Astrocyte (in vitro differentiated cells and primary cell): ENCODE measurements around the gene ZC3H12A. TPM values are rescaled to one million over a fixed set of nuclear protein-coding genes. Genes with fewer than 3 reads are reported as not detected.

Experiments
- DNase-seq: peaks from one replicate; pipeline ENCODE4 v3.0.0-alpha.2; 2010; ENCODE audit warnings: low read depth
- FAIRE-seq: peaks from 2 replicates; lab custom pipeline; 2011; peaks lifted over from hg19 to GRCh38; lab: Jason Lieb, UNC
- H2AFZ ChIP-seq: 2 replicates; pipeline ENCODE4 v1.6.0; 2012; ENCODE audit warnings: low read depth, low read length, inconsistent platforms
- H3K27ac ChIP-seq: 2 replicates; pipeline ENCODE4 v1.5.1; 2011; ENCODE audit warnings: low read depth, low read length, inconsistent platforms
- H3K27me3 ChIP-seq: 2 replicates; pipeline ENCODE4 v1.6.0; 2011; ENCODE audit warnings: low read length, inconsistent platforms; ENCODE audit not compliant: insufficient read depth
- H3K36me3 ChIP-seq: 2 replicates; pipeline ENCODE4 v1.5.1; 2011; ENCODE audit warnings: low read length, inconsistent platforms; ENCODE audit not compliant: insufficient read depth
- H3K4me1 ChIP-seq: 2 replicates; pipeline ENCODE4 v1.5.1; 2011; ENCODE audit warnings: low read length, inconsistent platforms; ENCODE audit not compliant: insufficient read depth
- H3K4me2 ChIP-seq: 2 replicates; pipeline ENCODE4 v1.6.0; 2012; ENCODE audit warnings: low read length, inconsistent platforms
- H3K4me3 ChIP-seq: 2 replicates; pipeline ENCODE4 v1.5.1; 2011; ENCODE audit warnings: low read depth, mild to moderate bottlenecking, low read length, inconsistent platforms; ENCODE audit not compliant: insufficient read depth
- H3K79me2 ChIP-seq: 2 replicates; pipeline ENCODE4 v1.6.0; 2012; ENCODE audit warnings: mild to moderate bottlenecking, low read length, inconsistent platforms; ENCODE audit not compliant: insufficient read depth
- H3K9ac ChIP-seq: 2 replicates; pipeline ENCODE4 v1.6.0; 2012; ENCODE audit warnings: mild to moderate bottlenecking, low read length, inconsistent platforms
- H3K9me3 ChIP-seq: 2 replicates; pipeline ENCODE4 v1.5.1; 2012; ENCODE audit warnings: low read depth, mild to moderate bottlenecking, low read length, inconsistent platforms; ENCODE audit not compliant: insufficient read depth
- H4K20me1 ChIP-seq: 2 replicates; pipeline ENCODE4 v1.6.0; 2012; ENCODE audit warnings: low read length, inconsistent platforms; ENCODE audit not compliant: insufficient read depth
- H3K27ac Mint-ChIP-seq: one replicate; pipeline ENCODE4 v1.8.0; 2021; ENCODE audit warnings: mild to moderate bottlenecking, mixed read lengths; ENCODE audit not compliant: unreplicated experiment
- H3K27me3 Mint-ChIP-seq: one replicate; pipeline ENCODE4 v1.8.0; 2021; ENCODE audit warnings: low read depth, mixed read lengths; ENCODE audit not compliant: unreplicated experiment
- H3K36me3 Mint-ChIP-seq: one replicate; pipeline ENCODE4 v1.8.0; 2021; ENCODE audit warnings: low read depth, mixed read lengths; ENCODE audit not compliant: unreplicated experiment
- H3K4me1 Mint-ChIP-seq: one replicate; pipeline ENCODE4 v1.8.0; 2021; ENCODE audit warnings: low read depth, mixed read lengths; ENCODE audit not compliant: unreplicated experiment
- H3K4me3 Mint-ChIP-seq: one replicate; pipeline ENCODE4 v1.8.0; 2021; ENCODE audit warnings: mild to moderate bottlenecking, moderate library complexity, mixed read lengths; ENCODE audit not compliant: unreplicated experiment
- H3K9me3 Mint-ChIP-seq: one replicate; pipeline ENCODE4 v1.8.0; 2021; ENCODE audit warnings: mild to moderate bottlenecking, mixed read lengths; ENCODE audit not compliant: unreplicated experiment
- CTCF ChIP-seq: IDR thresholded peaks from 2 replicates; pipeline ENCODE4 v1.5.1; 2011; ENCODE audit warnings: low read depth, mild to moderate bottlenecking, inconsistent platforms, low read length, moderate library complexity; ENCODE audit not compliant: insufficient read depth
- EZH2 ChIP-seq: IDR thresholded peaks from 2 replicates; pipeline ENCODE4 v1.6.1; 2012; ENCODE audit warnings: mild to moderate bottlenecking, low read length, inconsistent platforms; ENCODE audit not compliant: insufficient read depth
- total RNA-seq: library from RNA; stranded (reverse); gene quantifications from 2 replicates; pipeline ENCODE4 v1.2.1, GENCODE V29; 2021

Gene ZC3H12A
- total RNA-seq, 1 donor from 2014 or later = 12.1 TPM

GRCh38 chr1:37465593-37466517 lies 8.5 kb upstream of the ZC3H12A start:
- Mint-ChIP-seq H3K27ac (no peak overlapping the region), H3K9me3 (peaks cover 6% of the 10 kb centered on the region), H3K36me3 (peaks cover 5% of the 10 kb centered on the region), H3K4me1 (peaks cover 16% of the 10 kb centered on the region), H3K4me3 (no peak overlapping the region), H3K27me3 (no peaks in the 10 kb centered on the region)
- no peaks in the 10 kb centered on the region for H3K36me3 ChIP-seq
- no peak for TF ChIP-seq EZH2
- no peak for TF ChIP-seq CTCF
- no peak overlapping the region for H3K9ac ChIP-seq
- H2AFZ ChIP-seq = no peak overlapping the region
- H4K20me1 ChIP-seq = no peaks in the 10 kb centered on the region
- FAIRE-seq (no peak), DNase-seq (peak; percentile 67)
- no peaks in the 10 kb centered on the region for H3K27me3 ChIP-seq
- H3K4me3 ChIP-seq = no peak overlapping the region
- no peak overlapping the region for H3K4me2 ChIP-seq
- H3K27ac ChIP-seq = no peak overlapping the region
- peaks cover 9% of the 10 kb centered on the region for H3K4me1 ChIP-seq
- peaks cover 9% of the 10 kb centered on the region for H3K79me2 ChIP-seq
- no peaks in the 10 kb centered on the region for H3K9me3 ChIP-seq

DNA sequence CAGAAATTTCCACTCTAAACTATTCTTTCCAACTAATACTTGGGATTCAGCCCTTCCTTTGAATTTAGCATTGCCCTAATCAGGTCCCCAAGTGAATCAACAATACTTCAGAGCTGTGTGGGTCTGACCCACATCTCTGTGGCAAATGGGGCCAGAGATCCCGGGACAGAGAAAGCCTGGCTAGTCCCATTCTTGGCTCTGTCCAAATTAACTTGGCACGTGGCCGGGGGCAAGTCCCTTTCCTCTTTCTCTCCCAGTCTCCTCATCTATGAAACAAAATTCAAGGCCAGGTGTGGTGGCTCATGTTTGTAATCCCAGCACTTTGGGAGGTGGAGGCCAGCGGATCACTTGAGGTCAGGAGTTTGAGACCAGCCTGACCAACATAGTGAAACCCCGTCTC lies 6.3 kb upstream of the ZC3H12A start:
- Histone ChIP-seq H3K4me2 (no peak overlapping the region), H3K4me3 (no peak overlapping the region), H4K20me1 (no peaks in the 10 kb centered on the region), H2AFZ (no peak overlapping the region), H3K4me1 (peaks cover 30% of the 10 kb centered on the region), H3K36me3 (no peaks in the 10 kb centered on the region), H3K9ac (no peak overlapping the region), H3K27ac (no peak overlapping the region), H3K27me3 (no peaks in the 10 kb centered on the region), H3K79me2 (peaks cover 16% of the 10 kb centered on the region), H3K9me3 (no peaks in the 10 kb centered on the region)
- FAIRE-seq (no peak), DNase-seq (no peak)
- H3K4me3 Mint-ChIP-seq = no peak overlapping the region
- TF ChIP-seq EZH2 (no peak), CTCF (no peak)
- H3K9me3 Mint-ChIP-seq = peaks cover 6% of the 10 kb centered on the region
- peaks cover 4% of the 10 kb centered on the region for H3K36me3 Mint-ChIP-seq
- no peak overlapping the region for H3K27ac Mint-ChIP-seq
- no peaks in the 10 kb centered on the region for H3K27me3 Mint-ChIP-seq
- H3K4me1 Mint-ChIP-seq = peaks cover 37% of the 10 kb centered on the region

GRCh38 chr1:37469386-37469785 lies 5.0 kb upstream of the ZC3H12A start:
- FAIRE-seq (no peak), DNase-seq (no peak)
- Histone ChIP-seq H3K36me3 (no peaks in the 10 kb centered on the region), H3K4me3 (no peak overlapping the region), H3K79me2 (peaks cover 28% of the 10 kb centered on the region), H3K9me3 (no peaks in the 10 kb centered on the region), H3K9ac (no peak overlapping the region), H3K4me1 (peaks cover 41% of the 10 kb centered on the region), H3K4me2 (no peak overlapping the region), H2AFZ (no peak overlapping the region), H3K27me3 (no peaks in the 10 kb centered on the region), H4K20me1 (no peaks in the 10 kb centered on the region), H3K27ac (no peak overlapping the region)
- Mint-ChIP-seq H3K27me3 (no peaks in the 10 kb centered on the region), H3K36me3 (peaks cover 4% of the 10 kb centered on the region), H3K4me1 (peaks cover 45% of the 10 kb centered on the region), H3K4me3 (peak overlapping the region; percentile 1), H3K9me3 (peaks cover 6% of the 10 kb centered on the region), H3K27ac (peak overlapping the region; percentile 59)
- no peak for TF ChIP-seq EZH2
- no peak for TF ChIP-seq CTCF
